Measurements from ENCODE around the gene ZNF345.

ZNF345 gene

GRCh38 chr19:36916991-36917390 lies 66.3 kb downstream of the ZNF345 start:
- DNase-seq (ENCODE audit: low read depth), result no peak

- DNase-seq (ENCODE audit: low read depth), result no peak
Observed at GRCh38 chr19:36918090-36918489, 67.4 kb downstream of the ZNF345 start.
